WTC11 (cell line): Measurements from ENCODE around the gene NECTIN1.

Experiments used
- AFF4 ChIP-seq: sonication (generic); formaldehyde crosslinking; IDR thresholded peaks from 2 replicates; pipeline ENCODE4 v1.8.1; 2023; ENCODE audit warnings: mild to moderate bottlenecking, missing genetic modification reagents, borderline replicate concordance
- CREB1 ChIP-seq: sonication (generic); formaldehyde crosslinking; IDR thresholded peaks from 2 replicates; pipeline ENCODE4 v1.8.0; 2023; ENCODE audit warnings: mild to moderate bottlenecking, missing genetic modification reagents
- FOXJ3 ChIP-seq: sonication (generic); formaldehyde crosslinking; IDR thresholded peaks from 2 replicates; pipeline ENCODE4 v1.9.0; 2021; ENCODE audit warnings: missing genetic modification reagents, mild to moderate bottlenecking, borderline replicate concordance
- JUN ChIP-seq: sonication (generic); formaldehyde crosslinking; IDR thresholded peaks from 2 replicates; pipeline ENCODE4 v1.8.0; 2023; ENCODE audit warnings: mild to moderate bottlenecking, missing genetic modification reagents
- NR3C1 ChIP-seq: sonication (generic); formaldehyde crosslinking; conservative IDR thresholded peaks from 2 replicates; pipeline ENCODE4 v1.8.1; 2023; ENCODE audit warnings: low read depth, mild to moderate bottlenecking, missing genetic modification reagents
- SP1 ChIP-seq: sonication (generic); formaldehyde crosslinking; conservative IDR thresholded peaks from 2 replicates; pipeline ENCODE4 v1.8.1; 2022; ENCODE audit warnings: missing genetic modification reagents
- TCF7 ChIP-seq: sonication (generic); formaldehyde crosslinking; IDR thresholded peaks from 2 replicates; pipeline ENCODE4 v1.8.0; 2022; ENCODE audit warnings: mild to moderate bottlenecking, low read depth, missing genetic modification reagents, moderate library complexity
- ZBTB21 ChIP-seq: sonication (generic); formaldehyde crosslinking; IDR thresholded peaks from 2 replicates; pipeline ENCODE4 v1.8.1; 2023; ENCODE audit warnings: mild to moderate bottlenecking, missing genetic modification reagents, borderline replicate concordance
- ZNF416 ChIP-seq: fragments of 250-450 bp; sonication (Bioruptor Pico); IDR thresholded peaks from 2 replicates; pipeline ENCODE4 v1.9.0; 2021; ENCODE audit warnings: mild to moderate bottlenecking, inconsistent platforms
- TF ChIP-seq, protein P1 (sequence below): fragments of 200-600 bp; IDR thresholded peaks from 2 replicates; pipeline ENCODE4 v1.8.0; 2022; ENCODE audit warnings: antibody characterized with exemption
- TF ChIP-seq, protein P2 (sequence below): sonication (generic); formaldehyde crosslinking; IDR thresholded peaks from 2 replicates; pipeline ENCODE4 v1.8.1; 2022; ENCODE audit warnings: low read depth, missing genetic modification reagents, borderline replicate concordance

GRCh38 chr11:119591836-119592310 lies 137.1 kb downstream of the NECTIN1 start:
- TF ChIP-seq, protein P1, sequence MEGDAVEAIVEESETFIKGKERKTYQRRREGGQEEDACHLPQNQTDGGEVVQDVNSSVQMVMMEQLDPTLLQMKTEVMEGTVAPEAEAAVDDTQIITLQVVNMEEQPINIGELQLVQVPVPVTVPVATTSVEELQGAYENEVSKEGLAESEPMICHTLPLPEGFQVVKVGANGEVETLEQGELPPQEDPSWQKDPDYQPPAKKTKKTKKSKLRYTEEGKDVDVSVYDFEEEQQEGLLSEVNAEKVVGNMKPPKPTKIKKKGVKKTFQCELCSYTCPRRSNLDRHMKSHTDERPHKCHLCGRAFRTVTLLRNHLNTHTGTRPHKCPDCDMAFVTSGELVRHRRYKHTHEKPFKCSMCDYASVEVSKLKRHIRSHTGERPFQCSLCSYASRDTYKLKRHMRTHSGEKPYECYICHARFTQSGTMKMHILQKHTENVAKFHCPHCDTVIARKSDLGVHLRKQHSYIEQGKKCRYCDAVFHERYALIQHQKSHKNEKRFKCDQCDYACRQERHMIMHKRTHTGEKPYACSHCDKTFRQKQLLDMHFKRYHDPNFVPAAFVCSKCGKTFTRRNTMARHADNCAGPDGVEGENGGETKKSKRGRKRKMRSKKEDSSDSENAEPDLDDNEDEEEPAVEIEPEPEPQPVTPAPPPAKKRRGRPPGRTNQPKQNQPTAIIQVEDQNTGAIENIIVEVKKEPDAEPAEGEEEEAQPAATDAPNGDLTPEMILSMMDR = no peak
- TF ChIP-seq, protein P2, sequence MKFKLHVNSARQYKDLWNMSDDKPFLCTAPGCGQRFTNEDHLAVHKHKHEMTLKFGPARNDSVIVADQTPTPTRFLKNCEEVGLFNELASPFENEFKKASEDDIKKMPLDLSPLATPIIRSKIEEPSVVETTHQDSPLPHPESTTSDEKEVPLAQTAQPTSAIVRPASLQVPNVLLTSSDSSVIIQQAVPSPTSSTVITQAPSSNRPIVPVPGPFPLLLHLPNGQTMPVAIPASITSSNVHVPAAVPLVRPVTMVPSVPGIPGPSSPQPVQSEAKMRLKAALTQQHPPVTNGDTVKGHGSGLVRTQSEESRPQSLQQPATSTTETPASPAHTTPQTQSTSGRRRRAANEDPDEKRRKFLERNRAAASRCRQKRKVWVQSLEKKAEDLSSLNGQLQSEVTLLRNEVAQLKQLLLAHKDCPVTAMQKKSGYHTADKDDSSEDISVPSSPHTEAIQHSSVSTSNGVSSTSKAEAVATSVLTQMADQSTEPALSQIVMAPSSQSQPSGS (CRISPR knock-in tag) = no peak
- TF ChIP-seq CREB1 (no peak), ZNF416 (CRISPR knock-in tag) (no peak), JUN (no peak), FOXJ3 (CRISPR knock-in tag) (no peak), ZBTB21 (CRISPR knock-in tag) (no peak), SP1 (no peak), NR3C1 (no peak), TCF7 (CRISPR knock-in tag) (no peak), AFF4 (CRISPR knock-in tag) (no peak)
